Sigmoid colon (tissue), 4 donors: ENCODE results near the gene C1orf198.
A peak's percentile ranks its signal among the peaks of the same experiment; 100 is the strongest.

Experiments
- EP300 ChIP-seq, 4 donors: sonication (generic); formaldehyde crosslinking; IDR thresholded peaks; one replicate each; pipeline ENCODE4 v1.6.1; 2017; ENCODE audit warnings: antibody characterized with exemption in 4 of 4
- POLR2A ChIP-seq, 2 donors: fragments of 450-650 bp; IDR thresholded peaks; one replicate each; pipeline ENCODE4 v1.6.1; 2016; ENCODE audit warnings: antibody characterized with exemption in 2 of 2, mild to moderate bottlenecking in 2 of 2, moderate library complexity in 2 of 2
- POLR2AphosphoS5 ChIP-seq, 4 donors: sonication (generic); formaldehyde crosslinking; IDR thresholded peaks; one replicate each; pipeline ENCODE4 v1.6.1; 2017; ENCODE audit warnings: antibody characterized with exemption in 4 of 4
- TF ChIP-seq, protein P1 (sequence below), 4 experiments: fragments of 450-650 bp in 3 of 4; fragments of 200-600 bp in 1 of 4; IDR thresholded peaks; one replicate each; pipeline ENCODE4 v1.5.1; 2016 to 2019; ENCODE audit warnings: antibody characterized with exemption in 4 of 4, mild to moderate bottlenecking in 3 of 4, moderate library complexity in 2 of 4

DNA sequence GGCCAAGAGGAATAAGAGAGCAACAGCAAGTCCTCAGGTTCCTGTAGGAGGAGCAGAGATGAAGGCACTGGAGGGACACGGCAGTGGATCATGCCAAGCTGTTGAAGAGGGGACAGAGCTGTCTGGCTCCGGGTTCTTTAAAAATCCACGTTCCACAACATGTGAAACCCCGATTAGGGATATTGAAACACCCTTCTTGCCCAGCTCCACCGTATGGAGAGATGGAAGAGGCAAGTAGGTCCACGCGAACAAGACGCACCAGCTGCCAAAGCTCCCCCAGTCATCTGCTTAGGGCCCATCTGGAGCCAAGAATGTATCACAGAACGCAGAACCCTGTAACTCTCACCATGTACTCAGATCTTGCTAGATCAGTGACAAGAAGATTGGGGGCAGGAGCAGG lies 3.9 kb downstream of the C1orf198 start:
- TF ChIP-seq, protein P1, sequence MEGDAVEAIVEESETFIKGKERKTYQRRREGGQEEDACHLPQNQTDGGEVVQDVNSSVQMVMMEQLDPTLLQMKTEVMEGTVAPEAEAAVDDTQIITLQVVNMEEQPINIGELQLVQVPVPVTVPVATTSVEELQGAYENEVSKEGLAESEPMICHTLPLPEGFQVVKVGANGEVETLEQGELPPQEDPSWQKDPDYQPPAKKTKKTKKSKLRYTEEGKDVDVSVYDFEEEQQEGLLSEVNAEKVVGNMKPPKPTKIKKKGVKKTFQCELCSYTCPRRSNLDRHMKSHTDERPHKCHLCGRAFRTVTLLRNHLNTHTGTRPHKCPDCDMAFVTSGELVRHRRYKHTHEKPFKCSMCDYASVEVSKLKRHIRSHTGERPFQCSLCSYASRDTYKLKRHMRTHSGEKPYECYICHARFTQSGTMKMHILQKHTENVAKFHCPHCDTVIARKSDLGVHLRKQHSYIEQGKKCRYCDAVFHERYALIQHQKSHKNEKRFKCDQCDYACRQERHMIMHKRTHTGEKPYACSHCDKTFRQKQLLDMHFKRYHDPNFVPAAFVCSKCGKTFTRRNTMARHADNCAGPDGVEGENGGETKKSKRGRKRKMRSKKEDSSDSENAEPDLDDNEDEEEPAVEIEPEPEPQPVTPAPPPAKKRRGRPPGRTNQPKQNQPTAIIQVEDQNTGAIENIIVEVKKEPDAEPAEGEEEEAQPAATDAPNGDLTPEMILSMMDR (IDR thresholded peaks at IDR 0.05) = no peak
- TF ChIP-seq EP300 (IDR thresholded peaks at IDR 0.05) = no peak
- TF ChIP-seq POLR2AphosphoS5 (IDR thresholded peaks at IDR 0.05) = peak in 1 of 4 donors; percentile 34
- no peak for TF ChIP-seq POLR2A (IDR thresholded peaks at IDR 0.05)
